Right lobe of liver (tissue), 6 donors: Measurements from ENCODE around the gene SLC48A1. TPM values are rescaled to one million over a fixed set of nuclear protein-coding genes. Genes with fewer than 3 reads are reported as not detected.

Experiments used
- ATAC-seq, 4 donors: fragments of 200-7000 bp; cut with Tn5 transposase; one replicate each; pipeline ENCODE4 v1.9.1; 2020; ENCODE audit warnings: mild to moderate bottlenecking in 4 of 4, moderate library complexity in 4 of 4
- DNase-seq, 3 donors: peaks; one replicate each; pipeline ENCODE4 v3.0.0-alpha.2; 2020
- H3K27ac ChIP-seq, 3 donors: fragments of 200-600 bp; one replicate each; pipeline ENCODE4 v1.8.0; 2022
- H3K27me3 ChIP-seq, 2 donors: fragments of 200-600 bp; one replicate each; pipeline ENCODE4 v1.8.0; 2022
- H3K36me3 ChIP-seq, 4 donors: fragments of 200-600 bp; sonication (generic) in 1 of 4; one replicate each; pipeline versions ENCODE4 v1.5.1 to v1.8.0; 2017 to 2022; ENCODE audit warnings: control low read depth in 1 of 4
- H3K4me1 ChIP-seq, 4 donors: fragments of 200-600 bp; sonication (generic) in 1 of 4; one replicate each; pipeline versions ENCODE4 v1.5.1 to v1.8.0; 2017 to 2022; ENCODE audit warnings: control low read depth in 1 of 4
- H3K4me3 ChIP-seq, 3 donors: fragments of 200-600 bp; one replicate each; pipeline ENCODE4 v1.8.0; 2022
- H3K9me3 ChIP-seq, 4 donors: fragments of 200-600 bp; sonication (generic) in 1 of 4; one replicate each; pipeline versions ENCODE4 v1.5.1 to v1.8.0; 2017 to 2022; ENCODE audit warnings: control low read depth in 1 of 4
- POLR2A ChIP-seq: fragments of 450-650 bp; IDR thresholded peaks from one replicate; pipeline ENCODE4 v1.6.1; 2017; ENCODE audit warnings: antibody characterized with exemption, mild to moderate bottlenecking
- WGBS: methylation state at CpG from one replicate; pipeline ENCODE4 v1.1.6; 2018; ENCODE audit warnings: low coverage, low lambda C conversion rate; ENCODE audit not compliant: insufficient coverage; ENCODE audit errors: missing lambda C conversion rate; 5-methylcytosine and 5-hydroxymethylcytosine counted together
- intact Hi-C, 2 donors: fragments of 100-400 bp; cut with DNase I; formaldehyde crosslinking; loops; one replicate each; pipeline versions ENCODE4 v1.11.2 to v1.14.1; 2022
- total RNA-seq, 6 experiments: library from RNA; depleted of rRNA in 2 of 6; stranded (reverse); fragments of >200 nt in 2 of 6; fragmentation: NEBNext Ultra II Directional in 3 of 6; extraction: Animal tissue kit (Norgen Biotek cat#: 25700) in 3 of 6; gene quantifications; one replicate each; pipeline versions ENCODE4 v1.1.0 to v1.2.4, GENCODE V29; 2016 to 2023
- TF ChIP-seq, protein P1 (sequence below), 4 donors: fragments of 200-600 bp in 3 of 4; fragments of 450-650 bp in 1 of 4; IDR thresholded peaks; one replicate each; pipeline versions ENCODE4 v1.5.1 to v1.8.0; 2016 to 2022; ENCODE audit warnings: antibody characterized with exemption in 4 of 4, mild to moderate bottlenecking in 2 of 4
- donor health status: DM: no; HTN: yes; CAD: no.
- donor health status: DM: no; HTN: no; CAD: no.
- donor health status: DM: no; HTN: no; CAD: no.
- donor health status: DM: no; HTN: yes; CAD: no.
- donor health status: DM: no; HTN: yes; CAD: no.

Gene SLC48A1
- total RNA-seq, 6 experiments from 2014 or later, result 12.4 to 20.4 (median 18.0) TPM

DNA sequence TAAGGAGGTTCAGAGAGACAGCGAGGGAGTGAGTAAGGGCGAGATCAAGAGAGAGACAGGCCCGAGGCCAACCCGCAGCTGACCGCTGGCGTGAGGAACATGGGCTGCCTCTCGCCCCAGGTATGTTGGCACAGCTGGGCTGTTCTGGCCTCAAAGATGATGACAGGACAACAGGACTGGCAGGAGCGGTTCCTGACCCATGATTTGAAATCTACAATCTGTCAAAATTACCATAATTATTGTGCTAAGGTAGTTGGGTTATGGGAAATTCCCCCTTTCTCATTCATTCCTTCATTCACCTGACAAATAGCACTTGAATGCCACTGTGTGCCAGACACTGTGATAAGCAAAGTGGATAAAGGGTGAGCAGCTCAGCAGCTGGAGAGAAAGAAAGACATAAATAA is 42.7 kb upstream of the SLC48A1 start:
- H3K9me3 ChIP-seq, result no peaks in the 10 kb centered on the region
- H3K27ac ChIP-seq, result peak overlapping the region in 1 of 3 donors; percentile 22
- H3K27me3 ChIP-seq, result no peaks in the 10 kb centered on the region
- 46% methylated on average over 7 of the region's 8 CpGs for WGBS
- H3K4me3 ChIP-seq, result no peak overlapping the region
- intact Hi-C loops, result no loop called here
- peak in 2 of 4 donors; percentile 64 to 74 for ATAC-seq
- peak in 1 of 3 donors; percentile 46 for DNase-seq
- TF ChIP-seq, protein P1, sequence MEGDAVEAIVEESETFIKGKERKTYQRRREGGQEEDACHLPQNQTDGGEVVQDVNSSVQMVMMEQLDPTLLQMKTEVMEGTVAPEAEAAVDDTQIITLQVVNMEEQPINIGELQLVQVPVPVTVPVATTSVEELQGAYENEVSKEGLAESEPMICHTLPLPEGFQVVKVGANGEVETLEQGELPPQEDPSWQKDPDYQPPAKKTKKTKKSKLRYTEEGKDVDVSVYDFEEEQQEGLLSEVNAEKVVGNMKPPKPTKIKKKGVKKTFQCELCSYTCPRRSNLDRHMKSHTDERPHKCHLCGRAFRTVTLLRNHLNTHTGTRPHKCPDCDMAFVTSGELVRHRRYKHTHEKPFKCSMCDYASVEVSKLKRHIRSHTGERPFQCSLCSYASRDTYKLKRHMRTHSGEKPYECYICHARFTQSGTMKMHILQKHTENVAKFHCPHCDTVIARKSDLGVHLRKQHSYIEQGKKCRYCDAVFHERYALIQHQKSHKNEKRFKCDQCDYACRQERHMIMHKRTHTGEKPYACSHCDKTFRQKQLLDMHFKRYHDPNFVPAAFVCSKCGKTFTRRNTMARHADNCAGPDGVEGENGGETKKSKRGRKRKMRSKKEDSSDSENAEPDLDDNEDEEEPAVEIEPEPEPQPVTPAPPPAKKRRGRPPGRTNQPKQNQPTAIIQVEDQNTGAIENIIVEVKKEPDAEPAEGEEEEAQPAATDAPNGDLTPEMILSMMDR (IDR thresholded peaks at IDR 0.05), result no peak
- no peak for TF ChIP-seq POLR2A
- no peaks in the 10 kb centered on the region for H3K36me3 ChIP-seq
- peaks cover 0 to 11% (median 4%) of the 10 kb centered on the region in 4 donors for H3K4me1 ChIP-seq

DNA sequence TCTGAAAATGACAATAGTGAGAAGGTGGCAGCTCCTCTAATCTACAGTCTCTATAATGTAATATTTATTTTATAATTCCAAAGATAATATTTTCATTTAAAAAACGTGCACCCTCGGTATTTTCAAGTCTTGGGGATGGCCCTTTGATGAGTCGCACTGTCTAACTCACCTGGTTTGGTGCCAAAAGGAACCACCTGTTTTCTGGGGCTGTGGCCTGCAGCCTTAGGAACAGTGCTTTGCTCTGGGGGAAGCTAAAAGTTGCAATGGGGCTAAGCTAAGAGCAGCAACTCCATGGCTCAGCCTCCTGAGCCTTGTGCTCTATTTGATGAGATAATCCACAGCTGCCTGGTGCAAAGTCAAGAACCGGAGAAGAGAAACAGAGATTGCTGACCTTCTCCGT is 41.3 kb upstream of the SLC48A1 start:
- TF ChIP-seq, protein P1 (IDR thresholded peaks at IDR 0.05), result no peak
- TF ChIP-seq POLR2A, result no peak
- DNase-seq, result no peak
- ATAC-seq, result no peak
- 41% methylated on average over 3 of the region's 5 CpGs for WGBS
- intact Hi-C loops, result no loop called here
- no peaks in the 10 kb centered on the region for H3K27me3 ChIP-seq
- no peak overlapping the region for H3K4me3 ChIP-seq
- H3K27ac ChIP-seq, result no peak overlapping the region
- no peaks in the 10 kb centered on the region for H3K36me3 ChIP-seq
- peaks cover 0 to 18% (median 4%) of the 10 kb centered on the region in 4 donors for H3K4me1 ChIP-seq
- H3K9me3 ChIP-seq, result no peaks in the 10 kb centered on the region

DNA sequence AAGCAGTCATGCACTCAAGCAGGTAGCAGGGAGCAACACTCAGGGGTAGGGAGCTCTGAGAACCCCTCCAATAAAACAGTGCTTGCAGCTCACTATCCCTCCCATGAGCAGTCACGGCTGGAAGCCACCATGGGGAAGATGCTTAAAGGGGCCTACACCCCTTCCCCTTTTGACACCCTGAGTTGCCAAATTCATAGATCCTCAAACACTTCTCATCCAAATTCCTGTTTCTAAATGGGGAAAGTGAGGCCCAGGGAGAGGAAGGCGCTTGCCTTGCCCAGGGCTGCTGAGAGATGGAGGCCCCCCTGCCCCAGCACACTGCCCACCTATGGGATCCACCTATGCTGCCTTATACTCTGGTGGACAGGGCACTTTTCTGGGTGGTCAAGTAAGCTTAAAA is 40.5 kb upstream of the SLC48A1 start:
- intact Hi-C loops, result no loop called here
- DNase-seq (no peak), ATAC-seq (no peak)
- no peak overlapping the region for H3K4me3 ChIP-seq
- H3K9me3 ChIP-seq, result no peaks in the 10 kb centered on the region
- no peaks in the 10 kb centered on the region for H3K36me3 ChIP-seq
- H3K27ac ChIP-seq, result no peak overlapping the region
- 90% methylated on average over 2 of the region's 2 CpGs for WGBS
- no peak for TF ChIP-seq POLR2A
- TF ChIP-seq, protein P1 (IDR thresholded peaks at IDR 0.05), result no peak
- peaks cover 0 to 26% (median 8%) of the 10 kb centered on the region in 4 donors for H3K4me1 ChIP-seq
- H3K27me3 ChIP-seq, result no peaks in the 10 kb centered on the region

DNA sequence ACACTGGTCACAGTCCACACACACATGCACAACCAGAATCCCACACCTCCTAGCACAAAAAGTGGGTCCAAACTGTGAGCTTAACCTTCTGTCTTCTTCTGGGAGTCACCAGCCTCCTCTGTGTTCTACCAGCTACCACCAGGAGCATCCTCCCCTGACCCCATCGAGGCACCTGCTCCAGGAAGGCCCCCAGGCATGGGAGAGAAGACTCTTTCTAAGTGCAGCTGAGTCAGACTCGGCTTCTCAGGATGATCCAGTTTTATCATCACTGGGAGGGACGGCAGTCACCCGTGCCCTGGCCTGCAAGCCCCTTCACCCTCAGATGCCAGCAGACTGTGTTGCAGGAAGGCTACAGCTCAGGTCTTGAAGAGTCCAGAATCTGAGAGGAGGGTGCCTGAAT is 39.9 kb upstream of the SLC48A1 start:
- TF ChIP-seq POLR2A, result no peak
- Histone ChIP-seq H3K27me3 (no peaks in the 10 kb centered on the region), H3K36me3 (no peaks in the 10 kb centered on the region), H3K4me3 (no peak overlapping the region), H3K9me3 (no peaks in the 10 kb centered on the region), H3K4me1 (peaks cover 0 to 30% (median 13%) of the 10 kb centered on the region in 4 donors), H3K27ac (no peak overlapping the region)
- ATAC-seq (no peak), DNase-seq (no peak)
- no CpG with 5 or more reads among the region's 4 CpGs for WGBS
- intact Hi-C loops, result no loop called here

DNA sequence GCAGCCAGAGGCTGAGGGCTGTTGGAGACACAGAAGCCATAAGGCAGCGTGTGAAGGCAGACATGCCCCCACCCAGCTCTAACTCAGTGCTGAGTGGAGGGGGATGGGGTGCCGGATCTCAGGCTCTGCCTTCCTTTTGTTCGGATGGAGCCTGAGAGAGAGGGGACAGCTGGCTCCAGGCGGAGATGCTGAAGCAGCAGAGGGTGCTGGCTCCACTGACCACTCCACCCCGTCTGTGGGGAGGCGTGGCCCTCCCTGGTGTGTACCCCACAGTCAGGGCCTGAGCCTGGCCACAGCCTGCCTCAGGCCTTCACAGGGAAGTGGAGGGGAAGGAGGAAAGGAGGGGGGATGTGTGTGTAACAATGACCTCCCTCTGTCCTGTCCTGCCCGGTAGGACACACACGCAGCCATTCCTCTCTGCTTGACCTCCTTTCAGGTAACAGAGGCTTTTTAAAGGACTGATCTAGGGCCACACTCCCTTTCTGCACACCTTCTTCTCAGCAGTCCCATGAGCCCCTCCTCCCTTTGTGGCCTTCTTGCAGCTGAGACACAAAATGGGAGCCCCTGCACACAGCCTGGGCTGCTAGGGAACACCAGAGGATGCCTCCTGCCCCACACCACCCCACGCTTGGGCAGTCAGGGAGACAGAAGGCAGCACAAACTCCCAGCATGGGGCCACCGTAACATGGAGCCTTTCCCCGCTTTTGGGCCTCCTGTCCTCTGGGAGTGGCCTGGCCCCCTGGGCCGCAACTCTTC is 38.1 kb upstream of the SLC48A1 start:
- ATAC-seq (no peak), DNase-seq (no peak)
- peak overlapping the region in 1 of 3 donors; percentile 4 for H3K27ac ChIP-seq

More for the DNA sequence above, 38.1 kb upstream of the SLC48A1 start:
- Histone ChIP-seq H3K4me1 (peaks cover 0 to 21% (median 11%) of the 10 kb centered on the region in 4 donors), H3K4me3 (no peak overlapping the region), H3K27me3 (no peaks in the 10 kb centered on the region), H3K9me3 (no peaks in the 10 kb centered on the region), H3K36me3 (no peaks in the 10 kb centered on the region)
- intact Hi-C loops, result no loop called here
- TF ChIP-seq, protein P1 (IDR thresholded peaks at IDR 0.05), result no peak
- no peak for TF ChIP-seq POLR2A
- 65% methylated on average over 2 of the region's 12 CpGs for WGBS
